ENCODE data around the gene RSAD2. TPM values are rescaled to one million over a fixed set of nuclear protein-coding genes. Genes with fewer than 3 reads are reported as not detected.

Gene RSAD2
- total and polyA plus RNA-seq, 2 experiments from 2014 or later: 0.10 TPM; not detected in 1

GRCh38 chr2:6854416-6854815 lies 23.2 kb upstream of the RSAD2 start:
- Histone ChIP-seq H3K27me3 (ENCODE audit: insufficient read depth) (no peaks in the 10 kb centered on the region), H2AFZ (no peak overlapping the region), H4K20me1 (replicated peaks; ENCODE audit: insufficient read depth) (no peaks in the 10 kb centered on the region), H3K9me2 (ENCODE audit: insufficient read depth) (no peaks in the 10 kb centered on the region), H3F3A (replicated peaks; ENCODE audit: low read depth) (no peaks in the 10 kb centered on the region), H3K4me1 (ENCODE audit: insufficient read depth) (peaks cover 6% of the 10 kb centered on the region; the same call in 1 of the 2 replicates), H3K36me3 (ENCODE audit: insufficient read depth) (no peaks in the 10 kb centered on the region), H3K27ac (ENCODE audit: low read depth) (no peak overlapping the region), H3K79me2 (replicated peaks; ENCODE audit: insufficient read depth) (no peaks in the 10 kb centered on the region), H3K4me2 (no peak overlapping the region), H3K4me3 (no peak overlapping the region)
- H3K4me3 Mint-ChIP-seq: no peak overlapping the region
- H3K36me3 Mint-ChIP-seq (ENCODE audit: low read depth): peaks cover 25% of the 10 kb centered on the region
- peaks cover 3% of the 10 kb centered on the region for H3K27me3 Mint-ChIP-seq (ENCODE audit: insufficient read depth, low read depth, poor library complexity)
- peaks cover 55% of the 10 kb centered on the region for H3K9me3 Mint-ChIP-seq
- no peaks in the 10 kb centered on the region for H3K4me1 Mint-ChIP-seq
- H3K27ac Mint-ChIP-seq: no peak overlapping the region
- no peak for DNase-seq (ENCODE audit: low spot score)
- ATAC-seq: no peak
- no peak for TF ChIP-seq POLR2AphosphoS5 (IDR thresholded peaks at IDR 0.05; ENCODE audit: low read depth)
- TF ChIP-seq CREB1 (CRISPR knock-in tag; IDR thresholded peaks at IDR 0.05; ENCODE audit: low read depth): no peak
- TF ChIP-seq ZNF114 (CRISPR knock-in tag; IDR thresholded peaks at IDR 0.05): no peak
- no peak for TF ChIP-seq ZNF462 (CRISPR knock-in tag; IDR thresholded peaks at IDR 0.05)
- TF ChIP-seq REST (IDR thresholded peaks at IDR 0.05; ENCODE audit: unreplicated experiment): no peak
